ENCODE measurements around the gene DSG3. TPM values are rescaled to one million over a fixed set of nuclear protein-coding genes. Genes with fewer than 3 reads are reported as not detected.

DSG3 gene
- total and polyA plus RNA-seq, 2 of the 13 experiments (the other 11 are each of a cell fraction or from before 2014, with no cell fraction given), result not detected

DNA sequence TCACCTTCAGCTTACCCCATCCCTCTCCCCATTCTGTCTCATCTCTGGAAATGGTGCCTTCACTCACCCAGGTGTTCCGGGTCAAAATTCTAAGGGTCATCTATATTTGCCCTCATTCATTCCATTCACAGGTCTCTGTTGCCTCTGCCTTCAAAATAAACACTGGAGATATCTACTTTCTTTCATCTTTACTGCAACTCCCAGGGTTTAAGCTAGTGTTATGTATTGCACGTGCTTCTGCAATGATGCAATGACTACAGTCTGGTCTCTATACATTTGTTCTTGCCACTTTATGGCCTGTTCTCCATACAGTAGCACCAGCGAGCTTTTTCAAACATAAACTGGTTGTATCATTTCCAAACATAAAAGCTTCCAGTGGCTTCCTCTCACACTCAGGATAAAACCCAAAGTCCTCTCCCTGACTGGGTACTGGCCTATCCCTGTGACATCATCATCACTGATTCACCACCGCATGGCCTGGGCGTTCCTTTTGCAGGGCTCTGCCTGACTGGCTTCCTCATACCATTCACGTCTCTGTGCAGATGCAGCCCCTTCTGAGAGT is 64.7 kb downstream of the DSG3 start (continued):
- TF ChIP-seq ZEB1 (IDR thresholded peaks at IDR 0.05; ENCODE audit: insufficient replicate concordance, low read depth) (peak; percentile 89), YEATS2 (CRISPR knock-in tag; IDR thresholded peaks at IDR 0.05; ENCODE audit: borderline replicate concordance) (no peak), PBX2 (CRISPR knock-in tag; IDR thresholded peaks at IDR 0.05) (no peak), KAT2B (IDR thresholded peaks at IDR 0.05; ENCODE audit: borderline replicate concordance, low read depth, low read length) (no peak), ZIK1 (CRISPR knock-in tag; IDR thresholded peaks at IDR 0.05; ENCODE audit: borderline replicate concordance, low read depth) (no peak), HNRNPLL (IDR thresholded peaks at IDR 0.05; ENCODE audit: low read depth, low read length, poor library complexity, severe bottlenecking) (no peak), ATF7 (IDR thresholded peaks at IDR 0.05) (peak; percentile 91), ATF7 (CRISPR knock-in tag; IDR thresholded peaks at IDR 0.05) (peak; percentile 82; the same call in 1 of the 2 replicates), ZSCAN12 (CRISPR knock-in tag; IDR thresholded peaks at IDR 0.05) (peak; percentile 81; the same call in 1 of the 2 replicates), MIXL1 (CRISPR knock-in tag; IDR thresholded peaks at IDR 0.05) (no peak), ZFP82 (CRISPR knock-in tag; IDR thresholded peaks at IDR 0.05; ENCODE audit: borderline replicate concordance) (no peak), ZC3H13 (CRISPR knock-in tag; IDR thresholded peaks at IDR 0.05) (peak; percentile 50; the same call in 1 of the 2 replicates), ZNF3 (CRISPR knock-in tag; IDR thresholded peaks at IDR 0.05) (0 out of 2 replicates have a peak, but pooled peaks have one; percentile 54), SYNCRIP (IDR thresholded peaks at IDR 0.05; ENCODE audit: insufficient read depth, low read depth, low read length) (no peak), MEF2D (CRISPR knock-in tag; IDR thresholded peaks at IDR 0.05) (peak; percentile 71), ZSCAN9 (CRISPR knock-in tag; IDR thresholded peaks at IDR 0.05; ENCODE audit: borderline replicate concordance) (peak; percentile 97), POGZ (CRISPR knock-in tag; IDR thresholded peaks at IDR 0.05) (peak; percentile 72), ZNF136 (CRISPR knock-in tag; IDR thresholded peaks at IDR 0.05; ENCODE audit: low read depth) (no peak), FOXA1 (IDR thresholded peaks at IDR 0.05) (peak; percentile 95), FOXA1 (CRISPR knock-in tag; IDR thresholded peaks at IDR 0.05) (peak; percentile 98), IRX3 (CRISPR knock-in tag; IDR thresholded peaks at IDR 0.05; ENCODE audit: borderline replicate concordance, low read depth) (0 out of 2 replicates have a peak, but pooled peaks have one; percentile 61), AKAP8 (CRISPR knock-in tag; IDR thresholded peaks at IDR 0.05) (no peak), RARG (CRISPR knock-in tag; IDR thresholded peaks at IDR 0.05; ENCODE audit: low read depth) (no peak), TCF7 (IDR thresholded peaks at IDR 0.05; ENCODE audit: low read depth) (peak; percentile 98), RERE (CRISPR knock-in tag; IDR thresholded peaks at IDR 0.05; ENCODE audit: low read depth) (peak; percentile 98)
- TF ChIP-seq, protein P1, sequence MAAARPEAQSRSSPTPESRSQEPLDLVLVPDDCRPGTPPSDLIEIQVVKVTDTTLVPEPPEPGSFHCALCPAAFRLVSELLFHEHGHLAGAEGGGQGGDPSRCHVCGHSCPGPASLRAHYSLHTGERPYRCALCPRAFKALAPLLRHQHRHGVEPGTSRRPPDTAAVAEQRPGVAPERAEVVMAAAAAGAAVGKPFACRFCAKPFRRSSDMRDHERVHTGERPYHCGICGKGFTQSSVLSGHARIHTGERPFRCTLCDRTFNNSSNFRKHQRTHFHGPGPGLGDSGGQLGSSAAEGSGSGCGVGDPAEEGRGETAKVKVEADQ (CRISPR knock-in tag; IDR thresholded peaks at IDR 0.05; ENCODE audit: borderline replicate concordance), result peak; percentile 87
